Vagina (tissue), 2 donors: Measurements from ENCODE around the gene PUS1. TPM values are rescaled to one million over a fixed set of nuclear protein-coding genes. Genes with fewer than 3 reads are reported as not detected.

Experiments
- DNase-seq, 2 donors: peaks; one replicate each; pipeline ENCODE4 v3.0.0-alpha.2; 2017; ENCODE audit errors: extremely low spot score in 2 of 2
- H3K27ac ChIP-seq: fragments of 200-600 bp; sonication (generic); one replicate; pipeline ENCODE4 v1.5.1; 2019
- H3K27me3 ChIP-seq: fragments of 200-600 bp; sonication (generic); one replicate; pipeline ENCODE4 v1.5.1; 2019
- H3K36me3 ChIP-seq, 2 donors: fragments of 200-600 bp; sonication (generic); one replicate each; pipeline ENCODE4 v1.5.1; 2017 to 2019
- H3K4me1 ChIP-seq: fragments of 200-600 bp; sonication (generic); one replicate; pipeline ENCODE4 v1.5.1; 2019
- H3K4me3 ChIP-seq, 2 donors: fragments of 200-600 bp; sonication (generic); 1 replicate in 1 of 2; 2 replicates in 1 of 2; pipeline ENCODE4 v1.5.1; 2016 to 2019
- H3K9me3 ChIP-seq: fragments of 200-600 bp; sonication (generic); one replicate; pipeline ENCODE4 v1.5.1; 2019
- POLR2A ChIP-seq, 2 donors: fragments of 450-650 bp; IDR thresholded peaks; one replicate each; pipeline ENCODE4 v1.6.1; 2017; ENCODE audit warnings: antibody characterized with exemption in 2 of 2, mild to moderate bottlenecking in 2 of 2, moderate library complexity in 2 of 2
- POLR2AphosphoS5 ChIP-seq, 2 donors: sonication (generic); formaldehyde crosslinking; IDR thresholded peaks; one replicate each; pipeline ENCODE4 v1.9.0; 2017; ENCODE audit warnings: antibody characterized with exemption in 2 of 2, mild to moderate bottlenecking in 2 of 2, low read depth in 1 of 2; ENCODE audit not compliant: insufficient read depth in 1 of 2
- intact Hi-C: fragments of 100-400 bp; cut with DNase I; formaldehyde crosslinking; loops from one replicate; pipeline ENCODE4 v1.15.1; 2023
- total RNA-seq: library from RNA; depleted of rRNA; stranded (reverse); fragments of >200 nt; gene quantifications from one replicate; pipeline ENCODE4 v1.2.3, GENCODE V29; 2016
- TF ChIP-seq, protein P1 (sequence below), 3 experiments: fragments of 450-650 bp in 2 of 3; fragments of 200-600 bp in 1 of 3; sonication (generic) in 1 of 3; IDR thresholded peaks; one replicate each; pipeline ENCODE4 v1.5.1; 2017 to 2019; ENCODE audit warnings: antibody characterized with exemption in 3 of 3, mild to moderate bottlenecking in 2 of 3, moderate library complexity in 2 of 3

Gene PUS1
- total RNA-seq, 1 donor from 2014 or later: 37.6 TPM

DNA sequence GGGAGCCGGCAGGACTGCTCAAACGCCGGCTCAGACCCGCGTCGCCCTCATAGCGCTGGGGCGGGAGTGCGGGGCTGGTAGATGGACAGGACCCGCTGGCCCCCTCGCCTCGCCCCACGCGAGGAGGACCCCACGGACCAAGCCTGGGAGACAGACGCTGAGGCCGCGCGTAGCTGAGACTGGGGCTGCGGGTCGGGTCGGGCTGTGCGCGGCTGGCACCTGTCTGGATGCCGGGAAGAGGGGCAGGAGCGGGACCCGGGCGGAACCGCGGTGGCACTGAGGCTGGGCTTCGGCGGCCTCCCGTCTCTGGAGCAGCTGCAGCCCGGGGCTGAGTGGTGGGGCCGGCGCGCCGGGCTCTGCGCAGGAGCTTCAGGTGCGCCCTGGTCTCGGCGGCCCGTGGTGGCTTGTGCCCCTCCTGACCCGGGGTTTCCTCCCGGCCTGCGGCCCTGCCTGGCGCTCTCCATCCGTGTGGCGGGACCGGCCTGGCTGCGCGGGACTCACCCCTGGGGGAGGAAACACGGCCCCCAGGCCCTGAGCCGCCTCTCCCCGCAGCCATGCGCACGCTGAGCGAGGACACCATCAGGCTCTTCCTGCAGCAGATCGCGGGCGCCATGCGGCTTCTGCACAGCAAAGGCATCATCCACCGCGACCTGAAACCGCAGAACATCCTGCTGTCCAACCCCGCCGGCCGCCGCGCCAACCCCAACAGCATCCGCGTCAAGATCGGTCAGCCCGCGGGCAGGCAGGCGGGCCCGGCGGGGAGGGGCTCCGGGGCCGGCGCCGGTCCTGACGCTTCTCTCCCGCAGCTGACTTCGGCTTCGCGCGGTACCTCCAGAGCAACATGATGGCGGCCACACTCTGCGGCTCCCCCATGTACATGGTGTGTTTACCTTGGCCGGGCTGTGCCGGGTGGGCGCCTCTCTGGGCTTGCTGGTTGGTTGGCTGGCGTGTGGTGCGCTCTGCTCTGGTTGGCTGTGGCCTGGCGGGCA lies 20.7 kb upstream of the PUS1 start:
- H3K4me3 ChIP-seq: no peak overlapping the region
- H3K4me1 ChIP-seq: peaks cover 34% of the 10 kb centered on the region
- no peaks in the 10 kb centered on the region for H3K27me3 ChIP-seq
- intact Hi-C loops: no loop called here
- TF ChIP-seq, protein P1, sequence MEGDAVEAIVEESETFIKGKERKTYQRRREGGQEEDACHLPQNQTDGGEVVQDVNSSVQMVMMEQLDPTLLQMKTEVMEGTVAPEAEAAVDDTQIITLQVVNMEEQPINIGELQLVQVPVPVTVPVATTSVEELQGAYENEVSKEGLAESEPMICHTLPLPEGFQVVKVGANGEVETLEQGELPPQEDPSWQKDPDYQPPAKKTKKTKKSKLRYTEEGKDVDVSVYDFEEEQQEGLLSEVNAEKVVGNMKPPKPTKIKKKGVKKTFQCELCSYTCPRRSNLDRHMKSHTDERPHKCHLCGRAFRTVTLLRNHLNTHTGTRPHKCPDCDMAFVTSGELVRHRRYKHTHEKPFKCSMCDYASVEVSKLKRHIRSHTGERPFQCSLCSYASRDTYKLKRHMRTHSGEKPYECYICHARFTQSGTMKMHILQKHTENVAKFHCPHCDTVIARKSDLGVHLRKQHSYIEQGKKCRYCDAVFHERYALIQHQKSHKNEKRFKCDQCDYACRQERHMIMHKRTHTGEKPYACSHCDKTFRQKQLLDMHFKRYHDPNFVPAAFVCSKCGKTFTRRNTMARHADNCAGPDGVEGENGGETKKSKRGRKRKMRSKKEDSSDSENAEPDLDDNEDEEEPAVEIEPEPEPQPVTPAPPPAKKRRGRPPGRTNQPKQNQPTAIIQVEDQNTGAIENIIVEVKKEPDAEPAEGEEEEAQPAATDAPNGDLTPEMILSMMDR (IDR thresholded peaks at IDR 0.05): no peak
- no peak for TF ChIP-seq POLR2A (IDR thresholded peaks at IDR 0.05)
- TF ChIP-seq POLR2AphosphoS5 (IDR thresholded peaks at IDR 0.05; ENCODE audit: insufficient read depth in 1 of 2, low read depth in 1 of 2): no peak
- no peak overlapping the region for H3K27ac ChIP-seq
- no peaks in the 10 kb centered on the region for H3K9me3 ChIP-seq
- H3K36me3 ChIP-seq: peaks cover 0 to 56% of the 10 kb centered on the region in 2 donors
- DNase-seq: no peak

GRCh38 chr12:131909081-131909751 lies 19.9 kb upstream of the PUS1 start:
- Histone ChIP-seq H3K36me3 (peaks cover 0 to 62% of the 10 kb centered on the region in 2 donors), H3K9me3 (no peaks in the 10 kb centered on the region), H3K4me3 (no peak overlapping the region), H3K4me1 (peaks cover 25% of the 10 kb centered on the region), H3K27ac (no peak overlapping the region), H3K27me3 (no peaks in the 10 kb centered on the region)
- TF ChIP-seq POLR2A (IDR thresholded peaks at IDR 0.05) (no peak), POLR2AphosphoS5 (IDR thresholded peaks at IDR 0.05; ENCODE audit: insufficient read depth in 1 of 2, low read depth in 1 of 2) (no peak)
- TF ChIP-seq, protein P1 (IDR thresholded peaks at IDR 0.05): no peak
- DNase-seq: no peak
- intact Hi-C loops: no loop called here

DNA sequence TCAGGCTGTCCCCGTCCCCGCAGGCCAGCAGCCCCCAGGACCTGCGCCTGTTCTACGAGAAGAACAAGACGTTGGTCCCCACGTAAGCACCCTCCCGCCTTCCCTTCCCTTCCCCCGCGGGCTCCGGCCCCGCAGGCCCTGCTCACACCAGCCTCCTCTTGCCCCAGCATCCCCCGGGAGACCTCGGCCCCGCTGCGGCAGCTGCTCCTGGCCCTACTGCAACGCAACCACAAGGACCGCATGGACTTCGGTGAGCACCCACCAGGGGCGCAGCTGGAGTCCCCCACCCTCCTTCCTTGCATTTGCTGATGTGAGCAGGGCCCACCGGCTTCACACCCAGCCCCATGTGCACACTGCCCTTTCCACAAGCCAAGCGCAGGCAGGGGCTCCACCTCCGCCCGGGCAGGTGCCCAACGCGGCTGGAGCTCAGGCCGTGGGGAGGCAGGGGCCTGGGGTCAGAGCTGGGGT lies 19.3 kb upstream of the PUS1 start:
- TF ChIP-seq POLR2A (IDR thresholded peaks at IDR 0.05) (no peak), POLR2AphosphoS5 (IDR thresholded peaks at IDR 0.05; ENCODE audit: insufficient read depth in 1 of 2, low read depth in 1 of 2) (no peak)
- TF ChIP-seq, protein P1 (IDR thresholded peaks at IDR 0.05): no peak
- H3K9me3 ChIP-seq: no peaks in the 10 kb centered on the region
- peaks cover 0 to 68% of the 10 kb centered on the region in 2 donors for H3K36me3 ChIP-seq
- no peak for DNase-seq
- H3K4me1 ChIP-seq: peaks cover 20% of the 10 kb centered on the region
- no peak overlapping the region for H3K4me3 ChIP-seq
- H3K27me3 ChIP-seq: no peaks in the 10 kb centered on the region
- intact Hi-C loops: no loop called here
- H3K27ac ChIP-seq: no peak overlapping the region

- TF ChIP-seq, protein P1 (IDR thresholded peaks at IDR 0.05): no peak
- TF ChIP-seq POLR2AphosphoS5 (IDR thresholded peaks at IDR 0.05; ENCODE audit: insufficient read depth in 1 of 2, low read depth in 1 of 2) (no peak), POLR2A (IDR thresholded peaks at IDR 0.05) (no peak)
- Histone ChIP-seq H3K9me3 (no peaks in the 10 kb centered on the region), H3K4me3 (no peak overlapping the region), H3K36me3 (peaks cover 0 to 75% of the 10 kb centered on the region in 2 donors), H3K4me1 (peaks cover 13% of the 10 kb centered on the region), H3K27ac (no peak overlapping the region), H3K27me3 (no peaks in the 10 kb centered on the region)
- DNase-seq: no peak
- intact Hi-C loops: no loop called here
Observed at GRCh38 chr12:131910302-131911027, 18.6 kb upstream of the PUS1 start.
